ENCODE results near the gene TUBA1C.
"Not testable (repeated sequence)": the region's sequence is repeated elsewhere in the genome, so short reads cannot be mapped to it uniquely, and the experiment has no call there.

The TUBA1C gene

DNA sequence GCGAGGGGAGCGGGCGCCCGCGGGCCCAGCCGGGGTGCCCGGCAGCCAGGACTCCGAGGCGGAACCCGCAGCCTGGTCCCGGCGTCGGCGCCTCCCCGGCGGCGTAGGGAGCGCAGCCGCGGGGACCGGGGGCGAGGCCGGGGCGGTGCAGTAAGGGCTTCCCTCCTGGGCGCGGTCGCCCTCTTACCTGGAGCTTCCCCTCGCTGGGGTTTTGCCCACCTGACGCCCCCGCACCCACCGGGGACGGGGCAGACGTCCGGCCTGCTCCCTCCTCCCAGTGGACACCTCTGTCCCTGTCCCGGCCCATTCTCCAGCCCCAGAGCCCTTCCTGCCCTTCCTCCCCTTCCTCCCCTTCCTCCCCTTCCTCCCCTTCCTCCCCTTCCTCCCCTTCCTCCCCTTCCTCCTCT, 413 bp upstream of the TUBA1C start:
- TF ChIP-seq, protein P1, sequence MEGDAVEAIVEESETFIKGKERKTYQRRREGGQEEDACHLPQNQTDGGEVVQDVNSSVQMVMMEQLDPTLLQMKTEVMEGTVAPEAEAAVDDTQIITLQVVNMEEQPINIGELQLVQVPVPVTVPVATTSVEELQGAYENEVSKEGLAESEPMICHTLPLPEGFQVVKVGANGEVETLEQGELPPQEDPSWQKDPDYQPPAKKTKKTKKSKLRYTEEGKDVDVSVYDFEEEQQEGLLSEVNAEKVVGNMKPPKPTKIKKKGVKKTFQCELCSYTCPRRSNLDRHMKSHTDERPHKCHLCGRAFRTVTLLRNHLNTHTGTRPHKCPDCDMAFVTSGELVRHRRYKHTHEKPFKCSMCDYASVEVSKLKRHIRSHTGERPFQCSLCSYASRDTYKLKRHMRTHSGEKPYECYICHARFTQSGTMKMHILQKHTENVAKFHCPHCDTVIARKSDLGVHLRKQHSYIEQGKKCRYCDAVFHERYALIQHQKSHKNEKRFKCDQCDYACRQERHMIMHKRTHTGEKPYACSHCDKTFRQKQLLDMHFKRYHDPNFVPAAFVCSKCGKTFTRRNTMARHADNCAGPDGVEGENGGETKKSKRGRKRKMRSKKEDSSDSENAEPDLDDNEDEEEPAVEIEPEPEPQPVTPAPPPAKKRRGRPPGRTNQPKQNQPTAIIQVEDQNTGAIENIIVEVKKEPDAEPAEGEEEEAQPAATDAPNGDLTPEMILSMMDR (IDR thresholded peaks at IDR 0.05; ENCODE audit: borderline replicate concordance, insufficient read depth, low read depth, low read length) = no peak

DNA sequence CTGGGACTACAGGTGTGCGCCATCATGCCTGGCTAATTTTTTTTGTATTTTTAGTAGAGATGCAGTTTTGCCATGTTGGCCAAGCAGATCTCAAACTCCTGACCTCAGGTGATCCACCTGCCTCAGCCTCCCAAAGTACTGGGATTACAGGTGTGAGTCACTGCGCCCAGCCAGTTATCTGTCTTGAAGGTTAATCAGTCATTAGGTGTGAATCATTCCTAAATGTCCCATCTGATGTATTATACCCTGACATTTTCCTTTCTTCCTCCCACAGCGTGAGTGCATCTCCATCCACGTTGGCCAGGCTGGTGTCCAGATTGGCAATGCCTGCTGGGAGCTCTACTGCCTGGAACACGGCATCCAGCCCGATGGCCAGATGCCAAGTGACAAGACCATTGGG, 4.3 kb downstream of the TUBA1C start:
- not testable (repeated sequence) for H3K4me3 ChIP-seq (ENCODE audit: low read depth, low read length)

More for the DNA sequence above, 413 bp upstream of the TUBA1C start:
- H3K4me3 ChIP-seq (ENCODE audit: low read depth, low read length) = peak overlapping the region; percentile 83

DNA sequence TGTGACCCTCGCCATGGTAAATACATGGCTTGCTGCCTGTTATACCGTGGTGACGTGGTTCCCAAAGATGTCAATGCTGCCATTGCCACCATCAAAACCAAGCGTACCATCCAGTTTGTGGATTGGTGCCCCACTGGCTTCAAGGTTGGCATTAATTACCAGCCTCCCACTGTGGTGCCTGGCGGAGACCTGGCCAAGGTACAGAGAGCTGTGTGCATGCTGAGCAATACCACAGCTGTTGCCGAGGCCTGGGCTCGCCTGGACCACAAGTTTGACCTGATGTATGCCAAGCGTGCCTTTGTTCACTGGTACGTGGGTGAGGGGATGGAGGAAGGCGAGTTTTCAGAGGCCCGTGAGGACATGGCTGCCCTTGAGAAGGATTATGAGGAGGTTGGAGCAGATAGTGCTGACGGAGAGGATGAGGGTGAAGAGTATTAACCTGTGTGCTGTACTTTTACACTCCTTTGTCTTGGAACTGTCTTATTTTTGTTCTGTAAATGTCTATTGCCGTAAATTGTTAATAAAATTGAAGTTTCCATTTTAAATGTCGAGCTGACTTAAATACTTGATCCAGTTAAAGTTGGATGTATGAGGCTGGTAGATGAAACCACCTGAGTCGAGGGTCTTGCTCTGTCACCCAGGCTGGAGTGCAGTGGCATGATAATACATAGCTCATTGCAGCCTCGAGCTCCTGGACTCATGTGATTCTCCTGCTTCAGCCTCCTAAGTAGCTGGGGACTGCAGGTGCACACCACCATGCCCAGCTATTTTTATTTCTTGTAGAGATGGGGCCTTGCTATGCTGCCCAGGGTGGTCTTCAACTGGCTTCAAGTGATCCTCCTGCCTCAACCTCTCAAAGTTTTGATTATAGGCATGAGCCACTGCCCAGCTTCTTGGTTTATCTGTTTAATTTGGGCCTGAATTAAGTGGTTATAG, 8.2 kb downstream of the TUBA1C start:
- no peak overlapping the region for H3K4me3 ChIP-seq (ENCODE audit: low read depth, low read length)
- TF ChIP-seq, protein P1 (IDR thresholded peaks at IDR 0.05; ENCODE audit: borderline replicate concordance, insufficient read depth, low read depth, low read length) = no peak

DNA sequence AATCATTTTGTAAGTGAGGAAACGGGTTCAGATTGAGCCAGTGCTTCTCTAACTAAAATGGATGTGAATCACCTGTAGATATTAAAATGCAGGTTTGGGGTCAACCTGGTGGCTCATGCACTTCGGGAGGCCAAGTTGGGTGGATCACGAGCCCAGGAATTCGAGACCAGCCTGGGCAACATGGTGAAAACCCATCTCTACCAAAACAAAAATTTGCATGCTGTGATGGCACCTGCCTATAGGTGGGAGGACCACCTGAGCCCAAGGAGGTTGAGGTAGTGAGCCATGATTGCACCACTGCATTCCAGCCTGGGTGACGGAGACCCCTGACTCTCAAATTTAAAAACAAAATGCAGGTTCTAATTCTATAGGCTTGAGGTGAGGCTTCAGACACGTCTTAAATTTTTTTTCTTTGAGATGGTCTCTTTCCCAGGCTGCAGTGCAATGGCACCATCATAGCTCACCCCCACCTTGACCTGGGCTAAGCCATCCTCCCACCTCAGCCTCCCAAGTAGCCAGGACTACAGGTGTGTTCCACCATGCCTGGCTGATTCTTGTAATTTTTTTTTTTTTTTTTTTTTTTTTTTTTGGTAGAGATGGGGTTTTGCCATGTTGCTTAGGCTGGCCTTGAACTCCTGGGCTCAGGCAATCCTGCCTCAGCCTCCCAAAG, 9.0 kb downstream of the TUBA1C start:
- H3K4me3 ChIP-seq (ENCODE audit: low read depth, low read length) = no peak overlapping the region
- TF ChIP-seq, protein P1 (IDR thresholded peaks at IDR 0.05; ENCODE audit: borderline replicate concordance, insufficient read depth, low read depth, low read length) = no peak

DNA sequence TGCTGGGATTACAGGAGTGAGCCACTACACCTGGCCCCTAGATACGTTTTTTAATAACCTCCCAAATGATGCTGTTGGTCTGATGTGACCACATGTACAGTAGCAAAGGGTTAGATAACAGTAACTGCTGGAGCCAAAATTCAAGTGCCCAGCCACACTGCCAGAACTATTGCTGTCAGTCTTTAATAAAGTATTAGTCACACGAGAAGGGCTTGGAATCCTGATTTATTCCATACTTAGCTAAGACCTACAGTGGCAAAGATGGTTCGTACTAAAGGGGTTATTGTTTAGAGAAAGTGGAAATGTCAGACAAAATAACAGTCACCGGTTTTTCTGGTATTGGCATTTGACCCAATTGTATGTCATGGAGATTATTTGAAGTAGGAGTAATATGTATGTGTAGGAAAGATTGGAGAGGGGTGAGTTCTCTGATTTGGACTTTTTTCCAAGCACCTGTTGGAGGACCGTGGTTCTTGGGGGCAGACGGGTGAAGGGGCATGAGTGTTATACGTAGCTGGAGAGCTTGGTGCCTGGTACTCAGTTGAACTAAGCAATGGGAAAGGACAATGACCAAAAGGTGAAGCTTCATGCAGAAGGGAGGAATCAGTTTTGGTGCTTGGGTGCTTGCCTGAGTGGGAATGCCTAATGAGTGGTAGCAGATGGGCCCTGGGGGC, 9.7 kb downstream of the TUBA1C start:
- TF ChIP-seq, protein P1 (IDR thresholded peaks at IDR 0.05; ENCODE audit: borderline replicate concordance, insufficient read depth, low read depth, low read length) = no peak
- no peak overlapping the region for H3K4me3 ChIP-seq (ENCODE audit: low read depth, low read length)

DNA sequence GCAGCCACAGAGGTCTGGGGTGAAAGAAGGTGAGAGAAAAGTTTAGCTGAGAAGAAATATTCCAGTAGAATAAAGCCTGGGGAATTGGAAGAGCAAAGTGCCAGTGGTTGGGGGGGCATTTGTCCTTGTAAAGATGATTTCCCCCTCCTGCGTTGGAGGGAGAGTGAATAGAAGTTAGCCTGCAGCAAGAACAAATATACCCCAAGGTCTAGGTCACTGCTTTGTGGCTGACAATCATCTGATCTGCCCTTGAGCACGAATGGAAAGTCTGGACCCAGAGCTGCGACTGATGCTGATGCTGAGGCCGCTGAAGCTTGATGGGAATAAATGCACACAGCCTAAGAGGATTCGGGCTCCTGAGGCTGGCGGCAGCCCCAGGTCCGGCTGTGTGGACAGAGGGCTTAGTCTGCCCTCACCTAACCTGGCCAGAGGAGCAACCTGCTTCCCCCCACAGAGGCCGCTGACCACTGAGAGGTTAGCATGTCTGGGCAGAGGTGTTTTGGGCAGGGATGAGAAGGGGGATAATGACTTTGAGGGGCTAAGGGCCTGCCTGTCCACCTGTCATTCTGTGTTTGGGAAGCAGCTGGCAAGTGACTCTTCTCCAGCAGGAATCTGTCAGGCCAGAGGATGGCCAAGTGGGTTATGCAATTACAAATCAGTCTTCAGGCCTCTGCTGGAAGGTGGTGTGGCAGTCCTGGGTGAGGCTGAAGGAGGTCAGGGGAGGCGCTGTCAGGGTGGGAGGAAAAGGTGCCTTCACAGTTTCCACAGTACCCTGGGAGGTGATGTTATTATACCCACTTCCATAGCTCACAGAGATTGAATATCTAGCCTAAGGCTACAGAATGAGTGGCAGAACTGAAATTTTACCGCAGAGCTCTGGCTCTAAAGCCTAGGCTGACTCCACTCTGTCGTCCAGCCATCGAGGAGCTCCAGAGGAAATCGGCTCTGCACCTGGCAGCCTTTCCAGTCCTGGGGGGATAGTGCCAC, 11.7 kb downstream of the TUBA1C start:
- H3K4me3 ChIP-seq (ENCODE audit: low read depth, low read length) = no peak overlapping the region
- TF ChIP-seq, protein P1 (IDR thresholded peaks at IDR 0.05; ENCODE audit: borderline replicate concordance, insufficient read depth, low read depth, low read length) = no peak
